Myocyte (in vitro differentiated cells): Measurements from ENCODE around the gene CHI3L1. TPM values are rescaled to one million over a fixed set of nuclear protein-coding genes. Genes with fewer than 3 reads are reported as not detected.

Experiments
- DNase-seq: peaks from one replicate; pipeline ENCODE4 v3.0.0-alpha.2; 2012; ENCODE audit warnings: low read depth
- total RNA-seq: library from RNA; depleted of rRNA; stranded (reverse); fragments of >200 nt; gene quantifications from 2 replicates; pipeline ENCODE4 v1.2.3, GENCODE V29; 2014

CHI3L1 gene
- total RNA-seq, 1 donor from 2014 or later, result 0.37 TPM

GRCh38 chr1:203169770-203170520 is 16.6 kb downstream of the CHI3L1 start:
- DNase-seq, result peak; percentile 38

GRCh38 chr1:203168991-203169390 is 17.5 kb downstream of the CHI3L1 start:
- peak; percentile 41 for DNase-seq

- DNase-seq, result peak; percentile 57
Measured at GRCh38 chr1:203168256-203168786, 18.2 kb downstream of the CHI3L1 start.

- no peak for DNase-seq
Measured at GRCh38 chr1:203167913-203168200, 18.6 kb downstream of the CHI3L1 start.

GRCh38 chr1:203167026-203167912 is 19.2 kb downstream of the CHI3L1 start:
- DNase-seq, result peak; percentile 92

GRCh38 chr1:203166192-203166940 is 20.1 kb downstream of the CHI3L1 start:
- DNase-seq, result peak; percentile 90

- DNase-seq, result peak; percentile 44
Measured at GRCh38 chr1:203165800-203166161, 20.7 kb downstream of the CHI3L1 start.

- DNase-seq, result no peak
Measured at GRCh38 chr1:203165101-203165799, 21.3 kb downstream of the CHI3L1 start.

GRCh38 chr1:203163891-203164635 is 22.4 kb downstream of the CHI3L1 start:
- no peak for DNase-seq

- DNase-seq, result no peak
Measured at GRCh38 chr1:203162403-203162802, 24.1 kb downstream of the CHI3L1 start.

GRCh38 chr1:203161703-203162102 is 24.8 kb downstream of the CHI3L1 start:
- DNase-seq, result no peak

- no peak for DNase-seq
Measured at GRCh38 chr1:203161175-203161574, 25.3 kb downstream of the CHI3L1 start.

GRCh38 chr1:203159844-203160243 is 26.7 kb downstream of the CHI3L1 start:
- DNase-seq, result no peak

GRCh38 chr1:203158960-203159665 is 27.4 kb downstream of the CHI3L1 start:
- no peak for DNase-seq

- no peak for DNase-seq
Measured at GRCh38 chr1:203158423-203158822, 28.1 kb downstream of the CHI3L1 start.

- no peak for DNase-seq
Measured at GRCh38 chr1:203156280-203156679, 30.2 kb downstream of the CHI3L1 start.

- DNase-seq, result peak; percentile 80
Measured at GRCh38 chr1:203153989-203154821, 32.3 kb downstream of the CHI3L1 start.
